T-helper 17 cell (primary cell): ENCODE data around the gene PGRMC2. TPM values are rescaled to one million over a fixed set of nuclear protein-coding genes. Genes with fewer than 3 reads are reported as not detected.

Experiments
- total RNA-seq, 4 donors: library from RNA in 2 of 4; stranded (reverse) in 2 of 4; gene quantifications; one replicate each; pipeline ENCODE4 v1.2.3 and lab custom pipeline; 2022 to 2026

The PGRMC2 gene
- total RNA-seq, 2 donors from 2014 or later: 32.4 to 39.3 TPM

Other genes with a start within 250 kb of the PGRMC2 start
- 10 to 100 TPM; 11.1 to 13.4 TPM for gene LARP1B, start 226.5 kb downstream of the PGRMC2 start, total RNA-seq